ENCODE measurements around the gene SH2D2A.
"Not testable (repeated sequence)": the region's sequence is repeated elsewhere in the genome, so short reads cannot be mapped to it uniquely, and the experiment has no call there.

SH2D2A gene

DNA sequence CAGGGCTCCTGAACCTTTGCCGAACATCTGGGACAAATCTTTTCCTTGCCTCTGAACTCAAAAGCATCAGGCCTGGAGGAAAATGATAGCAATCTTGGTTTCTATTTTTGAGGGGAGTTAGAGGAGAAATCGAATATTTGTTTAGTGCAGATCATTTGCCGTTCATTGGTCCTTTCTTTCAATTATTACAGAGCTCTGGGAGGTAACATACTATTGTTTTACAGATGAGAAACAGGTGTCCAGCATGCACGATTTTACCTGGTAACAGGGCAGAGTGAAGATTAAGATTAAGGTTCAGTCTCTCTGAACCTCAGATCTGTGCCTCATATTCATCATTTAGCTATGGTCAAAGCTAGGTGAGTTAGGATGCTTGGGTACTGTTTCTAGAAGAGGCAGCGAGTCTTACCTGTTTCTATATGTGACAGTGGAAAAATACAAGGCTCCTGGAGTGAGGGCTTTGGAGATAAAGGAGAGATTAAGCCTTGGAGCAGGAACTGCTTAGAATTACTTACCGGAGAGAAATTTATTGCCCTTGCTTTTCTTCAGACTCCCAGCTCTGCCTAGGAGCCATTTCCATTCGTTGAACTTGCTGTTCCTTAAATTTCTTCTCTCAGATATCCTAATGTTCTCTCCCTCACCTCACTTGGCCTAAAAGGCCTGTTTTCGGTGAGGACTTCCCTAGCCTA, 47.9 kb downstream of the SH2D2A start:
- no peak for DNase-seq (ENCODE audit: low read depth in 2 of 2)

DNA sequence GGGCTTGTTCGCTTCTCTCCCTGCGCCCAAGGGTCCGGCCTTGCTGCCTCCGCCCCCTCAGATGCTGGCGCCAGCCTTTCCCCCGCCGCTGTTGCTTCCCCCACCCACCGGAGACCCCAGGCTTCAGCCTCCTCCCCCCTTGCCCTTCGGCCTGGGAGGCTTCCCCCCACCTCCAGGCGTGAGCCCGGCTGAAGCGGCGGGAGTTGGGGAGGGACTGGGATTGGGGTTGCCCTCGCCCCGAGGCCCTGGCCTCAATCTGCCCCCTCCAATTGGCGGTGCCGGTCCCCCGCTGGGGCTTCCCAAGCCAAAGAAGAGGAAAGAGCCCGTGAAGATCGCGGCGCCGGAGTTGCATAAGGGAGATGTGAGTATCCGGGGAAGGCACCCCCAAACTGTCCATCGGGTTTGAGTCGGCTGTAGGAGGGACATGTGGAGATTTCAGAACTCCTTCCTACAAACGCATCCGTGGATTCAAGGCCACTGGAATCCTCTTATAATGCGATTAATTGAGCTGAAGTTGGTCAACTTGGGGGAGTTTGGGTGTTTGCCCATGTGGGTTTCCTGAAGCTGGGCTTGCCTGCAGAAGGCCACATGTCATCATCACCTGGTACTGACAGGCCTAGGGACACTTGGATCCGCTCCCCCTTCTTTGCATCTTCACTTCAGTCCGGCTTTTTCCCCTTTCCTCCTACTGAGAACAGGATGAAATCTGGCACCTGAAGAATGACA, 48.6 kb downstream of the SH2D2A start:
- DNase-seq (ENCODE audit: low read depth in 2 of 2) = no peak

- peak; percentile 100 for DNase-seq (ENCODE audit: low read depth in 2 of 2)
Measured at GRCh38 chr1:156767101-156767878, 49.4 kb downstream of the SH2D2A start, which contains the start of gene PRCC. Gene PRCC (plus strand): TSS chr1:156767535. CDS start chr1:156767772, 237 bp downstream.

DNA sequence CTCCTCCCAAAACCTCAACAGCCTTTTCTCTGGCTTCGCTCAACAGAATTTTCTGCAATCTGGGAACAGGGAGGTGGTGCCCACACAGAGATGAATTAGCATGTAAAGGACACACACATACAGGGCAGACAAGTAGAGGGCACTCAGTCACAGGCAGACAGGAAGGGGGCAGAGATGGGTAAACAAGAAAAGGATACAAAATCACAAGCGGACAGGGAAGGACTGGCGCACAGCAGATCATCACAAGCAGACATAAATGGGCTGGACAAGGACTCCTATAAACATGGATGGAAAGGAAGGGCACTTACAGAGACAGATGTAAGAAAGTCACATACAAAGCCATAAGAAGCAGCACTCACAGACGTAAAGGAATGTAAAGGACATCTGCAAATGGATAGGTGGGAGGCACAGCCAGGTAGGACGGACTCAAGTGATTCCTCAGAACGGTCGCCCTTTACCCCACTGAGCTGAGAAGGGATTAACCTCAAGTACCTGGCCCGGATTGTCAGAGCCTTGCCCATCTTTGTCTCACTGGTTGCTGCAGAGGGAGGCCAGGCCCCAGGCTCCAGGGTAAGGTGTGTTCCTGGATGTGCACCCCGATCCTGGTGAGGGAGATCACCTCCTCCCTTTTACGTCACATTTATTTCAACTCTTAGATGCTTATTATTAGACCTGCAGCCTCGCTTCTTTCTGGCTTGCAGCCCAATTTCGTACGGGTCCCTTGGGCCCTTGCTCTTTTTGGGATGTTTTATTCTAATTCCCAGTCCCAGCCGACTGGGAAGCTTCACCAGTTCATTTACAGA, 50.1 kb downstream of the SH2D2A start:
- no peak for DNase-seq (ENCODE audit: low read depth in 2 of 2)

GRCh38 chr1:156765666-156766065, 51.0 kb downstream of the SH2D2A start:
- DNase-seq (ENCODE audit: low read depth in 2 of 2) = no peak

- not testable (repeated sequence) for DNase-seq (ENCODE audit: low read depth in 2 of 2)
Measured at GRCh38 chr1:156765136-156765535, 51.5 kb downstream of the SH2D2A start.

DNA sequence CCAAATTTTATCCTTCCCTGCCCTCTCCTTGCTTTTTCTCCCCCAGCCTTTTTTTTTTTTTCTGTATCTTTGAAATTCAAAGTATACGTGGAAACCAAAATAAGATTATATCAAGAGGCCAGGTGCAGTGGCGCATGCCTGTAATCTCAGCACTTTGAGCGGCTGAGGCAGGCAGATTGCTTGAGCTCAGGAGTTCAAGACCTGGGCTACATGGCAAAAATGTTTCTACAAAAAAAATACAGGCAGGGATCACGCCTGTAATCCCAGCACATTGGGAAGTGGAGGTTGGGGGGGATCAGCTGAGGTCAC, 55.9 kb downstream of the SH2D2A start:
- no peak for DNase-seq (ENCODE audit: low read depth in 2 of 2)

- no peak for DNase-seq (ENCODE audit: low read depth in 2 of 2)
Measured at GRCh38 chr1:156760092-156760795, 56.4 kb downstream of the SH2D2A start.

DNA sequence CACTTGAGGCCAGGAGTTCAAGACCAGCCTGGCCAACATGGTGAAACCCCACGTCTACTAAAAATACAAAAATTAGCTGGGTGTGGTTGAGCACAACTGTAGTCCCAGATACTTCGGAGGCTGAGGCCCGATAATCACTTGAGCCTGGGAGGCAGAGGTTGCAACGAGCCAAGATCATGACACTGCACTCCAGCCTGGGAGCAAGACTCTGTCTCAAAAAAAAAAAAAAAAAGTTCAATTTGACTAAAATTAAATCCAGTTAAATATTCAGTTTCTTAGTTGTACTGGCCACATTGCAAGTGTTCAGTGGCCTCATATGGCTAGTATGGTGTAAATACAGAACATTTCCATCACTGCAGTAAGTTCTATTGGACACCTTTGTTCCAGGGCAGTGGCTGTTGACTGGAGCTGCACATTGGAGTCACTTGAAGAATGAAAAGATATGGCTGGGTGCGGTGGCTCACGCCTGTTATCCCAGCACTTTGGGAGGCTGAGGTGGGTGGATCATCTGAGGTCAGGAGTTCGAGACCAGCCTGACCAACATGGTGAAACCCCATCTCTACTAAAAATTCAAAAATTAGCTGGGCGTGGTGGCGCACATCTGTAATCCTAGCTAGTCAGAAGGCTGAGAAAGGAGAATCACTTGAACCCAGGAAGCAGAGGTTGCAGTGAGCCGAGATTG, 58.9 kb downstream of the SH2D2A start:
- not testable (repeated sequence) for DNase-seq (ENCODE audit: low read depth in 2 of 2)

GRCh38 chr1:156756355-156756754, 60.3 kb downstream of the SH2D2A start:
- no peak for DNase-seq (ENCODE audit: low read depth in 2 of 2)

Measured in fibroblast of skin of left biceps (primary cell).